H9 (cell line): ENCODE data around the gene SLMAP. TPM values are rescaled to one million over a fixed set of nuclear protein-coding genes. Genes with fewer than 3 reads are reported as not detected.

Experiments used
- DNase-seq: peaks from one replicate; pipeline ENCODE4 v3.0.0-alpha.2; 2017
- H2AFZ ChIP-seq: one replicate; pipeline ENCODE4 v1.6.1; 2013; ENCODE audit warnings: mild to moderate bottlenecking, low read length, control low read depth, moderate library complexity
- H2AK5ac ChIP-seq: 2 replicates; pipeline ENCODE4 v1.6.1; 2013; ENCODE audit warnings: low read length, control low read depth, mixed read lengths; ENCODE audit not compliant: insufficient read length
- H2BK120ac ChIP-seq: one replicate; pipeline ENCODE4 v1.6.1; 2013; ENCODE audit warnings: low read depth, mild to moderate bottlenecking, low read length, control low read depth, inconsistent platforms; ENCODE audit not compliant: poor library complexity, severe bottlenecking
- H2BK12ac ChIP-seq: 2 replicates; pipeline ENCODE4 v1.6.1; 2013; ENCODE audit warnings: low read length, control low read depth, mixed read lengths, low read depth; ENCODE audit not compliant: insufficient read length
- H2BK15ac ChIP-seq: 2 replicates; pipeline ENCODE4 v1.6.1; 2013; ENCODE audit warnings: low read depth, low read length, control low read depth
- H2BK20ac ChIP-seq: one replicate; pipeline ENCODE4 v1.6.1; 2013; ENCODE audit warnings: low read depth, mild to moderate bottlenecking, low read length, control low read depth, inconsistent platforms; ENCODE audit not compliant: poor library complexity, severe bottlenecking
- H2BK5ac ChIP-seq: 2 replicates; pipeline ENCODE4 v1.6.1; 2013; ENCODE audit warnings: low read length, control low read depth, mixed read lengths; ENCODE audit not compliant: insufficient read length
- H3K14ac ChIP-seq: 2 replicates; pipeline ENCODE4 v1.6.1; 2013; ENCODE audit warnings: low read length, control low read depth; ENCODE audit not compliant: insufficient read depth
- H3K18ac ChIP-seq: 2 replicates; pipeline ENCODE4 v1.6.1; 2013; ENCODE audit warnings: low read depth, mild to moderate bottlenecking, mixed read lengths, low read length, control low read depth; ENCODE audit not compliant: insufficient read length
- H3K23ac ChIP-seq: 2 replicates; pipeline ENCODE4 v1.6.1; 2013; ENCODE audit warnings: low read length, control low read depth, mixed read lengths, low read depth; ENCODE audit not compliant: insufficient read length
- H3K23me2 ChIP-seq: 2 replicates; pipeline ENCODE4 v1.6.1; 2013; ENCODE audit warnings: low read depth, mild to moderate bottlenecking, mixed read lengths, low read length, control low read depth; ENCODE audit not compliant: insufficient read length, poor library complexity, severe bottlenecking
- H3K27ac ChIP-seq: 2 replicates; pipeline ENCODE4 v1.5.1; 2013; ENCODE audit warnings: low read length, control low read depth, mixed read lengths, low read depth; ENCODE audit not compliant: insufficient read length
- H3K27me3 ChIP-seq: 2 replicates; pipeline ENCODE4 v1.6.1; 2013; ENCODE audit warnings: low read length, control low read depth, inconsistent platforms; ENCODE audit not compliant: insufficient read depth
- H3K4ac ChIP-seq: 2 replicates; pipeline ENCODE4 v1.6.1; 2013; ENCODE audit warnings: low read depth, mild to moderate bottlenecking, control low read depth, inconsistent platforms, low read length, moderate library complexity
- H3K4me1 ChIP-seq: 2 replicates; pipeline ENCODE4 v1.6.1; 2013; ENCODE audit warnings: low read length, control low read depth, inconsistent platforms; ENCODE audit not compliant: insufficient read depth
- H3K4me2 ChIP-seq: 2 replicates; pipeline ENCODE4 v1.6.1; 2013; ENCODE audit warnings: low read length, control low read depth, mixed read lengths; ENCODE audit not compliant: insufficient read length, insufficient read depth
- H3K56ac ChIP-seq: 2 replicates; pipeline ENCODE4 v1.6.1; 2013; ENCODE audit warnings: low read depth, mild to moderate bottlenecking, mixed read lengths, low read length, control low read depth; ENCODE audit not compliant: insufficient read length
- H3K79me1 ChIP-seq: 2 replicates; pipeline ENCODE4 v1.6.1; 2013; ENCODE audit warnings: low read depth, mild to moderate bottlenecking, moderate library complexity, low read length, control low read depth, inconsistent platforms; ENCODE audit not compliant: insufficient read depth, poor library complexity, severe bottlenecking
- H3K79me2 ChIP-seq: 2 replicates; pipeline ENCODE4 v1.6.1; 2013; ENCODE audit warnings: low read length, control low read depth, inconsistent platforms; ENCODE audit not compliant: insufficient read depth
- H3K9ac ChIP-seq: 2 replicates; pipeline ENCODE4 v1.6.1; 2013; ENCODE audit warnings: low read length, control low read depth, mixed read lengths; ENCODE audit not compliant: insufficient read length; ENCODE audit errors: extremely low read depth
- H3K9me3 ChIP-seq: one replicate; pipeline ENCODE4 v1.6.1; 2013; ENCODE audit warnings: low read depth, low read length, inconsistent platforms; ENCODE audit not compliant: control insufficient read depth
- H3T11ph ChIP-seq: one replicate; pipeline ENCODE4 v1.6.1; 2013; ENCODE audit warnings: mild to moderate bottlenecking, low read length, control low read depth, inconsistent platforms
- H4K20me1 ChIP-seq: one replicate; pipeline ENCODE4 v1.6.1; 2013; ENCODE audit not compliant: control insufficient read depth, insufficient read length, insufficient read depth
- H4K5ac ChIP-seq: 2 replicates; pipeline ENCODE4 v1.6.1; 2013; ENCODE audit warnings: low read depth, mild to moderate bottlenecking, mixed read lengths, low read length, control low read depth; ENCODE audit not compliant: insufficient read length
- H4K8ac ChIP-seq: replicated peaks from 2 replicates; pipeline ENCODE4 v1.6.1; 2013; ENCODE audit warnings: low read length, control low read depth, mixed read lengths, low read depth; ENCODE audit not compliant: insufficient read length
- H4K91ac ChIP-seq: 2 replicates; pipeline ENCODE4 v1.6.1; 2013; ENCODE audit warnings: low read depth, mild to moderate bottlenecking, moderate library complexity, mixed read lengths, low read length, control low read depth; ENCODE audit not compliant: insufficient read length
- H3K27ac Mint-ChIP-seq, 3 experiments: 2 replicates in 2 of 3; 3 replicates in 1 of 3; pipeline ENCODE4 v1.8.0; 2020 to 2021; ENCODE audit warnings: mixed read lengths in 3 of 3, mild to moderate bottlenecking in 1 of 3, moderate library complexity in 1 of 3
- H3K27me3 Mint-ChIP-seq: 2 replicates; pipeline ENCODE4 v1.8.0; 2021; ENCODE audit warnings: low read depth, mild to moderate bottlenecking, moderate library complexity, mixed read lengths
- H3K36me3 Mint-ChIP-seq, 3 experiments: 2 replicates in 2 of 3; 3 replicates in 1 of 3; pipeline ENCODE4 v1.8.0; 2020 to 2021; ENCODE audit warnings: low read depth in 3 of 3, mixed read lengths in 3 of 3; ENCODE audit not compliant: insufficient read depth in 1 of 3
- H3K4me1 Mint-ChIP-seq, 2 experiments: 2 replicates each; pipeline ENCODE4 v1.8.0; 2020; ENCODE audit warnings: mixed read lengths in 2 of 2
- H3K4me3 Mint-ChIP-seq, 2 experiments: 2 replicates in 1 of 2; 3 replicates in 1 of 2; pipeline ENCODE4 v1.8.0; 2020 to 2021; ENCODE audit warnings: mild to moderate bottlenecking in 2 of 2, mixed read lengths in 2 of 2, moderate library complexity in 1 of 2
- H3K9me3 Mint-ChIP-seq, 2 experiments: 2 replicates in 1 of 2; 3 replicates in 1 of 2; pipeline ENCODE4 v1.8.0; 2020; ENCODE audit warnings: mild to moderate bottlenecking in 2 of 2, mixed read lengths in 2 of 2, moderate library complexity in 1 of 2
- CTCF ChIP-seq: fragments of 200-600 bp; sonication (generic); conservative IDR thresholded peaks from 3 replicates; pipeline ENCODE4 v1.8.0; 2021; ENCODE audit warnings: antibody characterized with exemption, mild to moderate bottlenecking
- WGBS: extraction: QIAGEN DNeasy Blood & Tissue Kit; methylation state at CpG from one replicate; pipeline ENCODE4 v1.1.7; 2013; ENCODE audit warnings: missing lambda C conversion rate, low lambda C conversion rate, mixed read lengths; ENCODE audit not compliant: insufficient read length; ENCODE audit errors: extremely low coverage; 5-methylcytosine and 5-hydroxymethylcytosine counted together
- total RNA-seq: library from RNA; stranded (reverse); gene quantifications from 2 replicates; pipeline ENCODE4 v1.2.1, GENCODE V29; 2021

The SLMAP gene
- total RNA-seq, 1 experiment from 2014 or later: 65.1 TPM

- H3K79me2 ChIP-seq: no peaks in the 10 kb centered on the region
- H3K23ac ChIP-seq: no peak overlapping the region
- H3K27me3 ChIP-seq: no peaks in the 10 kb centered on the region
- no peak overlapping the region for H2BK12ac ChIP-seq
- no peak overlapping the region for H3K14ac ChIP-seq
- H3K4ac ChIP-seq: no peak overlapping the region
- no peaks in the 10 kb centered on the region for H3K4me1 ChIP-seq
- no peak overlapping the region for H4K8ac ChIP-seq
- H3K4me2 ChIP-seq: no peak overlapping the region
- Mint-ChIP-seq H3K4me1 (no peaks in the 10 kb centered on the region), H3K27me3 (no peaks in the 10 kb centered on the region), H3K36me3 (peaks cover 15 to 62% (median 48%) of the 10 kb centered on the region in 3 experiments; a peak in 6 of 7 replicates), H3K27ac (no peak overlapping the region), H3K4me3 (no peak overlapping the region), H3K9me3 (no peaks in the 10 kb centered on the region)
- no peaks in the 10 kb centered on the region for H3K9me3 ChIP-seq
- no peak overlapping the region for H3K18ac ChIP-seq
- no peak overlapping the region for H2BK20ac ChIP-seq
- H2BK15ac ChIP-seq: no peak overlapping the region
- no peak overlapping the region for H3K56ac ChIP-seq
- no peak overlapping the region for H3K27ac ChIP-seq
- no peak overlapping the region for H2BK5ac ChIP-seq
- WGBS: no CpG with 5 or more reads among the region's 2 CpGs
- H4K91ac ChIP-seq: no peak overlapping the region
- no peaks in the 10 kb centered on the region for H3K23me2 ChIP-seq
- no peak for DNase-seq
- H3K9ac ChIP-seq: no peak overlapping the region
- H4K20me1 ChIP-seq: no peaks in the 10 kb centered on the region
- H2AK5ac ChIP-seq: no peak overlapping the region
- no peak for TF ChIP-seq CTCF
- H2AFZ ChIP-seq: no peak overlapping the region
- no peak overlapping the region for H4K5ac ChIP-seq
- H3T11ph ChIP-seq: no peak overlapping the region
- H2BK120ac ChIP-seq: no peak overlapping the region
- no peaks in the 10 kb centered on the region for H3K79me1 ChIP-seq
Measured at GRCh38 chr3:57918123-57918837, 162.2 kb downstream of the SLMAP start.
